Endodermal cell (in vitro differentiated cells): ENCODE results near the gene GNAT2. TPM values are rescaled to one million over a fixed set of nuclear protein-coding genes. Genes with fewer than 3 reads are reported as not detected.

Experiments
- DNase-seq: peaks from one replicate; pipeline ENCODE4 v3.0.0-alpha.2; 2017
- H3K27ac ChIP-seq: 2 replicates; pipeline ENCODE4 v1.5.1; 2013; ENCODE audit warnings: mild to moderate bottlenecking, low read depth, low read length, moderate library complexity
- H3K27me3 ChIP-seq: 2 replicates; pipeline ENCODE4 v1.6.1; 2013; ENCODE audit warnings: mild to moderate bottlenecking, low read length, moderate library complexity; ENCODE audit not compliant: insufficient read depth, control insufficient read depth, poor library complexity, severe bottlenecking
- H3K36me3 ChIP-seq: 2 replicates; pipeline ENCODE4 v1.7.0; 2013; ENCODE audit warnings: mild to moderate bottlenecking, low read length, moderate library complexity; ENCODE audit not compliant: control insufficient read depth, insufficient read depth
- H3K4me1 ChIP-seq: one replicate; pipeline ENCODE4 v1.7.0; 2013; ENCODE audit warnings: low read length; ENCODE audit not compliant: control insufficient read depth, insufficient read depth
- H3K4me3 ChIP-seq: 2 replicates; pipeline ENCODE4 v1.5.1; 2013; ENCODE audit warnings: mild to moderate bottlenecking, low read length, moderate library complexity
- H3K9ac ChIP-seq: 2 replicates; pipeline ENCODE4 v1.6.1; 2013; ENCODE audit warnings: mild to moderate bottlenecking, low read length, moderate library complexity; ENCODE audit not compliant: poor library complexity, severe bottlenecking; ENCODE audit errors: extremely low read depth
- H3K9me3 ChIP-seq: 2 replicates; pipeline ENCODE4 v1.6.1; 2013; ENCODE audit warnings: mild to moderate bottlenecking, low read length, moderate library complexity; ENCODE audit not compliant: control insufficient read depth
- H3K27ac Mint-ChIP-seq: 2 replicates; pipeline ENCODE4 v1.8.0; 2020; ENCODE audit warnings: mixed read lengths
- H3K27me3 Mint-ChIP-seq: 2 replicates; pipeline ENCODE4 v1.8.0; 2021; ENCODE audit warnings: mild to moderate bottlenecking, mixed read lengths; ENCODE audit not compliant: insufficient read depth
- H3K36me3 Mint-ChIP-seq: 2 replicates; pipeline ENCODE4 v1.8.0; 2020; ENCODE audit warnings: low read depth, mixed read lengths
- H3K4me1 Mint-ChIP-seq: 2 replicates; pipeline ENCODE4 v1.8.0; 2020; ENCODE audit warnings: mixed read lengths
- H3K4me3 Mint-ChIP-seq: 2 replicates; pipeline ENCODE4 v1.8.0; 2020; ENCODE audit warnings: mild to moderate bottlenecking, moderate library complexity, mixed read lengths
- H3K9me3 Mint-ChIP-seq: 2 replicates; pipeline ENCODE4 v1.8.0; 2020; ENCODE audit warnings: mild to moderate bottlenecking, mixed read lengths
- CTCF ChIP-seq: fragments of 200-600 bp; sonication (generic); conservative IDR thresholded peaks from 2 replicates; pipeline ENCODE4 v1.5.0; 2021; ENCODE audit warnings: antibody characterized with exemption, mild to moderate bottlenecking
- WGBS, 2 experiments: methylation state at CpG; one replicate each; pipeline versions ENCODE4 v1.1.5 to v1.1.7; 2013; ENCODE audit warnings: missing lambda C conversion rate in 2 of 2, mixed read lengths in 1 of 2; ENCODE audit not compliant: insufficient coverage in 1 of 2, insufficient read length in 1 of 2; 5-methylcytosine and 5-hydroxymethylcytosine counted together
- total RNA-seq, 2 donors: library from RNA; stranded (reverse); fragmentation: NEBNext Ultra II Directional in 1 of 2; extraction: Animal tissue kit (Norgen Biotek cat#: 25700) in 1 of 2; gene quantifications; 2 replicates in 1 of 2; 3 replicates in 1 of 2; pipeline ENCODE4 v1.2.1, GENCODE V29; 2021

Gene GNAT2
- total RNA-seq, 2 donors from 2014 or later: not detected

- H3K27me3 Mint-ChIP-seq: no peaks in the 10 kb centered on the region
- no peak overlapping the region for H3K4me3 Mint-ChIP-seq
- Histone ChIP-seq H3K27me3 (no peaks in the 10 kb centered on the region), H3K9ac (no peak overlapping the region), H3K4me1 (no peaks in the 10 kb centered on the region), H3K36me3 (peaks cover 62% of the 10 kb centered on the region), H3K4me3 (no peak overlapping the region), H3K9me3 (no peaks in the 10 kb centered on the region), H3K27ac (no peak overlapping the region)
- H3K36me3 Mint-ChIP-seq: peaks cover 34% of the 10 kb centered on the region
- H3K9me3 Mint-ChIP-seq: no peaks in the 10 kb centered on the region
- H3K4me1 Mint-ChIP-seq: no peaks in the 10 kb centered on the region
- WGBS, 2 experiments: 83 to 100% methylated on average over 1 of the region's 1 CpG
- TF ChIP-seq CTCF: no peak
- no peak for DNase-seq
- H3K27ac Mint-ChIP-seq: no peak overlapping the region
Observed at GRCh38 chr1:109598156-109598555, 21.3 kb downstream of the GNAT2 start.

- Histone ChIP-seq H3K27me3 (no peaks in the 10 kb centered on the region), H3K27ac (no peak overlapping the region), H3K4me1 (no peaks in the 10 kb centered on the region), H3K9me3 (no peaks in the 10 kb centered on the region), H3K9ac (no peak overlapping the region), H3K4me3 (no peak overlapping the region), H3K36me3 (peaks cover 80% of the 10 kb centered on the region)
- Mint-ChIP-seq H3K9me3 (no peaks in the 10 kb centered on the region), H3K27ac (no peak overlapping the region), H3K36me3 (peaks cover 46% of the 10 kb centered on the region), H3K4me1 (no peaks in the 10 kb centered on the region), H3K4me3 (no peak overlapping the region), H3K27me3 (no peaks in the 10 kb centered on the region)
- 96% methylated on average over 2 of the region's 2 CpGs; no CpG with 5 or more reads in 1 of the 2 experiments for WGBS, 2 experiments
- no peak for TF ChIP-seq CTCF
- no peak for DNase-seq
Observed at GRCh38 chr1:109595531-109595930, 23.9 kb downstream of the GNAT2 start.

- Mint-ChIP-seq H3K36me3 (peaks cover 50% of the 10 kb centered on the region), H3K4me3 (no peak overlapping the region), H3K9me3 (no peaks in the 10 kb centered on the region), H3K4me1 (no peaks in the 10 kb centered on the region), H3K27ac (no peak overlapping the region), H3K27me3 (no peaks in the 10 kb centered on the region)
- H3K36me3 ChIP-seq: peaks cover 83% of the 10 kb centered on the region
- no peaks in the 10 kb centered on the region for H3K27me3 ChIP-seq
- H3K4me3 ChIP-seq: no peak overlapping the region
- no peaks in the 10 kb centered on the region for H3K4me1 ChIP-seq
- no peak for DNase-seq
- TF ChIP-seq CTCF: no peak
- no peak overlapping the region for H3K27ac ChIP-seq
- H3K9me3 ChIP-seq: no peaks in the 10 kb centered on the region
- no peak overlapping the region for H3K9ac ChIP-seq
Observed at GRCh38 chr1:109592916-109593315, 26.5 kb downstream of the GNAT2 start.
